HUES64 (cell line): ENCODE data around the gene MEIS2.
A peak's percentile ranks its signal among the peaks of the same experiment; 100 is the strongest.

Experiments used
- H3K27ac ChIP-seq: 2 replicates; pipeline ENCODE4 v1.7.0; 2013; ENCODE audit warnings: low read depth, low read length, inconsistent platforms
- H3K27me3 ChIP-seq: 2 replicates; pipeline ENCODE4 v1.6.1; 2013; ENCODE audit warnings: mild to moderate bottlenecking, low read length; ENCODE audit not compliant: insufficient read depth
- H3K36me3 ChIP-seq: 2 replicates; pipeline ENCODE4 v1.6.1; 2013; ENCODE audit warnings: mild to moderate bottlenecking, low read length; ENCODE audit not compliant: insufficient read depth
- H3K4me1 ChIP-seq: 2 replicates; pipeline ENCODE4 v1.6.1; 2013; ENCODE audit warnings: mild to moderate bottlenecking, low read length, moderate library complexity; ENCODE audit not compliant: insufficient read depth
- H3K4me3 ChIP-seq: 2 replicates; pipeline ENCODE4 v1.5.1; 2013; ENCODE audit warnings: mild to moderate bottlenecking, low read length, moderate library complexity
- H3K9ac ChIP-seq: 2 replicates; pipeline ENCODE4 v1.6.1; 2013; ENCODE audit warnings: mild to moderate bottlenecking, low read depth, low read length
- H3K9me3 ChIP-seq: 2 replicates; pipeline ENCODE4 v1.6.1; 2013; ENCODE audit warnings: low read depth, low read length; ENCODE audit not compliant: insufficient read depth
- WGBS: fragments of 150-250, 120-280 bp; methylation state at CpG from one replicate; pipeline ENCODE4 v1.1.7; 2013; ENCODE audit warnings: missing lambda C conversion rate; 5-methylcytosine and 5-hydroxymethylcytosine counted together

Gene MEIS2

GRCh38 chr15:36888011-36888992, 212.0 kb downstream of the MEIS2 start:
- Histone ChIP-seq H3K4me3 (peak overlapping the region; percentile 41), H3K9ac (no peak overlapping the region), H3K27me3 (peaks cover 84% of the 10 kb centered on the region), H3K36me3 (no peaks in the 10 kb centered on the region), H3K4me1 (peaks cover 42% of the 10 kb centered on the region), H3K27ac (no peak overlapping the region; the same call in 1 of the 2 replicates), H3K9me3 (no peaks in the 10 kb centered on the region)
- under 1% methylated on average over 51 of the region's 51 CpGs for WGBS

GRCh38 chr15:36887214-36887961, 213.0 kb downstream of the MEIS2 start:
- Histone ChIP-seq H3K27me3 (peaks cover 94% of the 10 kb centered on the region), H3K4me1 (peaks cover 47% of the 10 kb centered on the region), H3K27ac (no peak overlapping the region), H3K4me3 (peak overlapping the region; percentile 41), H3K9me3 (no peaks in the 10 kb centered on the region), H3K36me3 (no peaks in the 10 kb centered on the region), H3K9ac (no peak overlapping the region)
- WGBS, result under 1% methylated on average over 26 of the region's 35 CpGs

- no peaks in the 10 kb centered on the region for H3K9me3 ChIP-seq
- H3K27me3 ChIP-seq, result peaks cover 100% of the 10 kb centered on the region
- no peak overlapping the region for H3K27ac ChIP-seq
- H3K4me3 ChIP-seq, result peak overlapping the region; percentile 41
- no peaks in the 10 kb centered on the region for H3K36me3 ChIP-seq
- WGBS, result under 1% methylated on average over 5 of the region's 8 CpGs
- H3K4me1 ChIP-seq, result peaks cover 51% of the 10 kb centered on the region
- no peak overlapping the region for H3K9ac ChIP-seq
Observed at GRCh38 chr15:36886701-36887100, 213.6 kb downstream of the MEIS2 start.

GRCh38 chr15:36886191-36886590, 214.2 kb downstream of the MEIS2 start:
- no peaks in the 10 kb centered on the region for H3K9me3 ChIP-seq
- peak overlapping the region; percentile 41 for H3K4me3 ChIP-seq
- H3K27ac ChIP-seq, result no peak overlapping the region
- no peaks in the 10 kb centered on the region for H3K36me3 ChIP-seq
- under 1% methylated on average over 11 of the region's 13 CpGs for WGBS
- peaks cover 100% of the 10 kb centered on the region for H3K27me3 ChIP-seq
- H3K9ac ChIP-seq, result peak overlapping the region; percentile 2; the same call in 1 of the 2 replicates
- H3K4me1 ChIP-seq, result peaks cover 51% of the 10 kb centered on the region

- peaks cover 100% of the 10 kb centered on the region for H3K27me3 ChIP-seq
- H3K9me3 ChIP-seq, result no peaks in the 10 kb centered on the region
- peaks cover 54% of the 10 kb centered on the region for H3K4me1 ChIP-seq
- no peak overlapping the region for H3K27ac ChIP-seq
- peak overlapping the region; percentile 2; the same call in 1 of the 2 replicates for H3K9ac ChIP-seq
- H3K36me3 ChIP-seq, result no peaks in the 10 kb centered on the region
- WGBS, result 0% methylated on average over 3 of the region's 3 CpGs
- H3K4me3 ChIP-seq, result peak overlapping the region; percentile 41; the same call in 1 of the 2 replicates
Observed at GRCh38 chr15:36885771-36886170, 214.6 kb downstream of the MEIS2 start.

GRCh38 chr15:36884936-36885635, 215.3 kb downstream of the MEIS2 start:
- H3K36me3 ChIP-seq, result no peaks in the 10 kb centered on the region
- no peak overlapping the region for H3K9ac ChIP-seq
- no peak overlapping the region for H3K27ac ChIP-seq
- H3K27me3 ChIP-seq, result peaks cover 100% of the 10 kb centered on the region
- no peaks in the 10 kb centered on the region for H3K9me3 ChIP-seq
- peaks cover 59% of the 10 kb centered on the region for H3K4me1 ChIP-seq
- no peak overlapping the region; the same call in 1 of the 2 replicates for H3K4me3 ChIP-seq
- 10% methylated on average over 6 of the region's 7 CpGs for WGBS

GRCh38 chr15:36884518-36884875, 215.9 kb downstream of the MEIS2 start:
- Histone ChIP-seq H3K4me1 (peaks cover 63% of the 10 kb centered on the region), H3K9ac (no peak overlapping the region), H3K4me3 (no peak overlapping the region), H3K36me3 (no peaks in the 10 kb centered on the region), H3K27ac (no peak overlapping the region), H3K9me3 (no peaks in the 10 kb centered on the region), H3K27me3 (peaks cover 100% of the 10 kb centered on the region)
- 11% methylated on average over 2 of the region's 3 CpGs for WGBS

GRCh38 chr15:36883713-36884517, 216.4 kb downstream of the MEIS2 start:
- H3K9ac ChIP-seq, result no peak overlapping the region
- H3K4me3 ChIP-seq, result peak overlapping the region; percentile 31
- H3K27me3 ChIP-seq, result peaks cover 100% of the 10 kb centered on the region
- H3K36me3 ChIP-seq, result no peaks in the 10 kb centered on the region
- H3K4me1 ChIP-seq, result peaks cover 65% of the 10 kb centered on the region
- H3K27ac ChIP-seq, result no peak overlapping the region
- 7% methylated on average over 27 of the region's 27 CpGs for WGBS
- no peaks in the 10 kb centered on the region for H3K9me3 ChIP-seq

- 2% methylated on average over 27 of the region's 27 CpGs for WGBS
- peaks cover 100% of the 10 kb centered on the region for H3K27me3 ChIP-seq
Observed at GRCh38 chr15:36882487-36883131, 217.7 kb downstream of the MEIS2 start.

GRCh38 chr15:36882056-36882455, 218.3 kb downstream of the MEIS2 start:
- Histone ChIP-seq H3K36me3 (no peaks in the 10 kb centered on the region), H3K9me3 (no peaks in the 10 kb centered on the region), H3K9ac (no peak overlapping the region), H3K4me1 (peaks cover 68% of the 10 kb centered on the region), H3K27ac (no peak overlapping the region), H3K4me3 (no peak overlapping the region), H3K27me3 (peaks cover 100% of the 10 kb centered on the region)
- WGBS, result 4% methylated on average over 4 of the region's 5 CpGs

More at GRCh38 chr15:36882487-36883131, 217.7 kb downstream of the MEIS2 start:
- Histone ChIP-seq H3K27ac (no peak overlapping the region), H3K4me1 (peaks cover 63% of the 10 kb centered on the region), H3K9ac (no peak overlapping the region), H3K4me3 (no peak overlapping the region), H3K36me3 (no peaks in the 10 kb centered on the region), H3K9me3 (no peaks in the 10 kb centered on the region)
